T1000 (cell line): Measurements from ENCODE around the gene POLD1.
"Not testable (repeated sequence)": the region's sequence is repeated elsewhere in the genome, so short reads cannot be mapped to it uniquely, and the experiment has no call there.

Experiments used
- DNase-seq: peaks from one replicate; lab custom pipeline; 2025; ENCODE audit warnings: mixed read lengths; lab: John Stamatoyannopoulos, UW

Gene POLD1

DNA sequence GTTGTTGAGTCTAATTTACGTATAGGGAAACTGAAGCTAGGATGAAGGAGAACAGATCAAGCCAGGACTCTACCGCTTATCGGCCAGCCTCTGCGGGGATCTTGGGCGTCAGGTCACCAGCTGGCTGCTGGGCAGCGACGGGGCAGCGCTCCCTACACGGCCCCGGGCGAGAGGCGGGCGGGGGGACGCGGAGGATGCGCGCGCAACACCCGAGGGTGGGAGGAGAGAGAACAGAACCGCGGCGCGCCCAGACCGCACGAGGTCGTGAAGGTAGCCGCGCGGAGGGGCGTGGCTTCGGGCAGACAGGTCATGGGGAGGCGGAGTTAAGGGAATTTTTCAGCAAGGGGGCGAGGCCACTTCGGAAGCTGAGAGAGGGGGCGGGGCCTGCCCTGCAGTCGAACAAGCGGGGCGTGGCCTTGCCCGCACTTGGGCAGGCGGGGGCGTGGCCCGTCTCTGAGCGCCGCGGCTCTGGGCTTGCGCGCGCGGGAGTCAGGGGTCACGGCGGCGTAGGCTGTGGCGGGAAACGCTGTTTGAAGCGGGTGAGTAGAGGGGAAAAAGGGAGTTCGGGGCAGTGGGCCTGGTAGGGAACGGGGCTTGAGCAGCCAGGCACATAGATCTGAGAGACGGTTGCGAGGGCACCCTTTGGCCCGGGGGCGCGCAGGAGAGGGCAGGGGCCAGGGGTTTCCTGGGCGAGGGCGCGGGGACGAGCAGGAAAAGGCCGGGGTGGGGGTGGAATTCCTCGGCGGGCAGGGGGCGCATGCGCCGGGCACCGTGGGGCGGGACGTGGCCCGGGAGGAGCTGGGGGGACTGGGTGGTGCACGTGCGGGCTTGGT lies at the start of gene POLD1:
Gene POLD1 (plus strand): TSS at position 496 of the 833 bp plus-strand sequence. CDS start 14,505 bp downstream, outside the sequence.
- peak; percentile 97 for DNase-seq

DNA sequence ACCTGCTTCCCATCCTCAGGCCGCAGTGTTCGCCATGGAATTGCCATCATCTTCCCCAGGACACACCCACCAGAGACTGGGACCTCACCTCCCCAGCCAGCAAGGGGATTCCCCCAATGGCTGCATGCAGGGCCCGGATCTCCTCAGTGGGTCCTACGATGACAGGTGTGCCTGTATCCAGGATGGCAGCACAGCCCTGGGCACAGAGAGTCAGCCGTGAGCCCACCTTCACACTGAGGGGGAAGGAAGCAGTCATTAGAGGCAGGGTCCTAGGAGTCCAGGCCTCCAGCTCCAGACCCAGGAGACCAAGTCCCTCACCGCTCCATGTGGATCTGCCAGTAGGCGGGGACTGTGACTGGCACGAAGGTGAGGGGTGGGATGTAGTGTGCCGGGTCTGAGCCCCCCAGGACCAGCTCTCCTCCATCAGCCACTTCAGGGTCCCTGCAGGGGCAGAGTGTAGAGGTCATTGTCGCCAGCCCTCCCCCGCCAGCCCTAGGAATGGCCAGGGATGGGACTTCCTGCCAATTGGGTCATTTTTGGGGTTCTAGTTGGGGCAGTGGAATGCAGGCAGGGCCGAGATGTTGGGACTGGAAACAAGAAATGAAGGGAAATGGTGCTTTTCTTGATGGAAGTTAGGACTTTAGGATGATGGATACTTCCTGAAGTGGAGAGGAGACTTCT lies 49.3 kb upstream of the POLD1 start:
- no peak for DNase-seq

DNA sequence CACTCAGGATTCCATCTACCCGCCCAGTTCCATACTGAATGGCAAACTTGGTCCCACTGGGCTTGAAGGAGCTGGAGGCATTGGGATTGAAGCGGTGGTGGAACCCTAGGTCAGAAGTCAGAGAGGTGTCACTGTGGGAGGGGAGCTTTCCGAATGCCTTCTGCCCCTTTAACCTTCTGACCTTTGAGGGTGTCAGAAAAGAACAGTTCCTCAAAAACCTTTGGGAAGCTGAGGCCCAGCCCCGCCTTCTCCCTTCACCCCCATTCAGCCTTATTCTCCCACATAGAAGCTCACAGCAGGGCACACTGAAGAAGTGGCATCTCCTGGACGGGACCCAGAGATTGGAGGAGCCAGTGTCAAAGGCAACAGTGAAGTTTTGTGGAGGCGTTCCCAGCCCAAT lies 47.1 kb upstream of the POLD1 start:
- not testable (repeated sequence) for DNase-seq

DNA sequence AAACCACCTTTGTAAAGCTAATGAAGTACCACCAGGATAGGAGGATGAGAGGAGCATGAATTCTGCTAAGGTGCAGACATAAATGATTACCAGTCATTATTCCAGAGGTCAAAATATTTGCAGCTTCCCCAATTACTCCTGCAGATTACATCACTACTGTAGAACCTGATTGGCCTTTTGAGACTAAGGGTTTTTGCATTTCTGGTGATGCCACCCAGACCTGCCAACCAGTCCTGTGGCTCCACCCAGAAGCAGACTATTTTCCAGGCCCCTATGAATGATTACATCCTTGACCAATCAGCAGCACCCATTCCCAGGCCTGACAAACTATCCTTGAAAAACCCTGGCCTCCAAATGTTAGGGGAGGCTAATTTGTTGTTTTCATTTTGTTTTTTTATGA lies 43.8 kb upstream of the POLD1 start:
- no peak for DNase-seq

DNA sequence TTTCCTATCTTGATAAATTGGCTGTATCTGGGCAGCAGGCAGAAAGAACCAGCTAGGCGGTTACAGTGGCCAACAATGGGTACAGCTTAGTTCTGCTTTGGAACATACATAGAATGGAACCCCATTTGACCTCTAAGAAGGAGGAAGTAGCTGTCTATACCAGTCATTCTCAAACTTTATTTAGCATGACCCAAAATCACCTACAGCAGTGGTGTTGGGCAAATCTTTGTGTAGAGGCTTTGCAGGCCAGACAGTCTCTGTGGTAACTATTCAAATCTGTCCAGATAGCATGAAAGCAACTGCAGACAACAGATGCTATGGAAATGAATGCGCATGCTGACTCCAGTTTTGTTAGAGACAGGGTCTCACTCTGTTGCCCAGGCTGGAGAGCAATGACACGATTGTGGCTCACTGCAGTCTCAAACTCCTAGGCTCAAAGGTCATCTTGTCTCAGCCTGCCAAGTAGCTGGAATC lies 43.0 kb upstream of the POLD1 start:
- DNase-seq: no peak

DNA sequence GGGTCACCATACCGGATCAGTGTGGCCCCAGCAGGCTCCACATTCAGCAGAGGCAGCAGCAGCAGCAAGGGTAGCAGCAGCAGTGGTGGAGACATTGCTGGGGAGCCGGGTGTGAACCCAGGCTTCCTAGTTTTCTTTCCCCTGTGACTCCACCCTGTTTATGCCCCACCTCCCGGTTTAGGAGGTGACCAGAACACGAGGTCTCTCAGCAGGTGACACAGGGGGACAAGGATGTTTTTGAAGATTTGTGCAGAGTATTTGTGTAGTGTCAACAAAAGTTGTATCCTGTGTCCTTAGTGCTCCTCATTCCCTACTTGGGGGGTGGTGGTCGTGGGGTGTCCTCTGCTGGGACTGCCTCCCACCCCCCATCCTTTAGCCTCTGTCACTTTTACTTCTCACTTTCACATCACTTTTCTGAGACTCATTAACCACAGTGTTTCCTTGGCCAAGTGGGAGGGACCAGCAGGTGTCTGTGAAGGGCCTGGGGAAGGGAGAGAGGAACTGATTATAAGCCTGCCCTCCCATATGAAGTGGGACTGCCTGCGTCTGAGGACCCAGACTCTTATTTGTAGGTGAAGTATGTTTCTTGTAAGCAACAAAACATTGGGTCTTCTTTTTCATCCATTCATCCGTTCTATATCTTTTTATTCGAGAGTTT lies 39.4 kb upstream of the POLD1 start:
- no peak for DNase-seq

DNA sequence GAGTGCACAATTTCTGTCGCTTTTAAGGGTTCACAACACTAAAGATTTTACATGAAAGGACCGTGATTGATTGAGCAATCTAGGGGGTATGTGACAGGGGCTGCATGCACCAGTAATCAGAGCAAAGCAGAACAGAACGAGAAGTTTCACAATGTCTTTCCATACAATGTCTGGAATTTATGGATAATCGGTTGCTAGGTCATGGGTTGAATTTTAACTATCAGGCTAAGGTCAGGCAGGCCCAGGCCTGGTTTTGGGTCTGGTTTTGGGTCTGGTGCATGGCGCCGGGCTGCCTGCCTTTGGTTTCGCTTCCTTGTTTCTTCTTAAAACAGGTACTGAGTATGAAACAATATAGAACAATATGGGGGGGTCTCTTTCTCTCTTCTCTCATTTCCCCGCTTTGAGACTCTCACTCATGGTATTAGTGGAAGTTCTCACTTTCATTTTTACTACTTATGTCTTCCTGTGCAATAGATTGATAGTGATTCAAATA lies 37.0 kb upstream of the POLD1 start:
- DNase-seq: not testable (repeated sequence)

DNA sequence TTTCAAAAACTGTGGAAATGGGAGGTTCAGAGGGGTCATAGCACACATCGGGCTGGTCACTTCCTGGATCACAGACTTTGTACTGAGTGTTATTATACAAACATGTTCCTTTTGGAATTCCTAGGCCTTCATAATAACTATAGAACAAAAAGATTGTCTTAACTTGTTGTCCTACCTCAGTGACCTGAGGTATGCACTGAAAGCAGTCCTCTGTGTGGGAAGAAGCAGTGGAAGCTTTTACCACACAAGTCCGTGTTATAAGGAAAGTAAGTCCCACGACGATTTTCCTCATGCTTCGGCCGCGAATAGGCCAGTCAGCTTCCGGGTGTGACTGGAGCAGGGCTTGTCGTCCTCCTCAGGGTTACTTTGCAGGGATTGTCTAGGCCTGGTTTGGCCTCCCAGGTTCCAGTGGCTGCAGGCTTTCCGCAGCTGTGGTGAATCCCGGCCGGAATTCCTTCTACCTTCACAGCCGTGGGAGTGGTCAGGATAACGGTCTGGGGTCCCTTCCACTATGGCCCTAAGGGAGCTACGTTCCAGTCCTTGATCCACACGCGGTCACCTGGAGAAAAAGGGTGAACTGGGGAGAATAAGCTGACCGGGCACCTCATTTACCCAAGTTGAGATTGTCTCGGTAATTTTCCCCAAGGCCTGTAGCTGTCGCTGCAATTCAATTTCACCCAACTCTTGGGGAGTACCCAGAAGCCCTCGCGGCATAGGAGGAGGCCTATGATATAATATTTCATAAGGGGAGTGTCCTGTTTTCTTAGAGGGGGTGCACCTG lies 34.7 kb upstream of the POLD1 start:
- no peak for DNase-seq

DNA sequence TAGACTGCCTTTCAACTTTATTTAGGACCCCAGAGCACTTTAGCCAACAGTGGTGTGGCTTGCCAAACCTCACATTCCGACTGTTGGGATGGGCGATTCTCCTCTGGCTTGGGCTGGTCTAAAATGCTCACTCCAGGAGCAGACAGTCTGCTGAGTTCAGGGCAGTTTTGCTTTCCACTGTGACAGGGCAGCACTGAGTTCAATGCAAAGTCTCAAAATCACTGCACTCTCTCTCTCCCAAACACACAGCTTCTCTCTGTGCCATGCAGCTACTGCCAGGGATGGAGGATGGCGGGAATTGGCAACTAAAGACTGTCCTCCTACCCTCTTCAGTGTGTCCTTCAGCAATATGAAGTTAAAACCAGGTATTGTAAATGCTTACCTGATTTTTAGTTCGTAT lies 31.9 kb upstream of the POLD1 start:
- DNase-seq: no peak

DNA sequence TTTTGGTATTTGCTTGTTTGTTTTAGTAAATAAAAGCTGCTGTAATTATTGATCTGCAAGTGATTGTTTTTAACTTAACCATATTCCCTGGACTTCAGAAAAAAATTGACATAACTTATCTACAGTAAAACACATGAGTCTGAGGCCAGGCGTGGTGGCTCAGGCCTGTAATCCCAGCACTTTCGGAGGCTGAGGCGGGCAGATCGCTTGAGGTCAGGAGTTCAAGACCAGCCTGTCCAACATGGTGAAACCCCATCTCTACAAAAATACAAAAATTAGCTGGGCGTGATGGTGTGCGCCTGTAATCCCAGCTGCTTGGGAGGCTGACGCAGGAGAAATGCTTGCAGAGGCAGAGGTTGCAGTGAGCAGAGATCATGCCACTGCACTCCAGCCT lies 30.7 kb upstream of the POLD1 start:
- DNase-seq: not testable (repeated sequence)

DNA sequence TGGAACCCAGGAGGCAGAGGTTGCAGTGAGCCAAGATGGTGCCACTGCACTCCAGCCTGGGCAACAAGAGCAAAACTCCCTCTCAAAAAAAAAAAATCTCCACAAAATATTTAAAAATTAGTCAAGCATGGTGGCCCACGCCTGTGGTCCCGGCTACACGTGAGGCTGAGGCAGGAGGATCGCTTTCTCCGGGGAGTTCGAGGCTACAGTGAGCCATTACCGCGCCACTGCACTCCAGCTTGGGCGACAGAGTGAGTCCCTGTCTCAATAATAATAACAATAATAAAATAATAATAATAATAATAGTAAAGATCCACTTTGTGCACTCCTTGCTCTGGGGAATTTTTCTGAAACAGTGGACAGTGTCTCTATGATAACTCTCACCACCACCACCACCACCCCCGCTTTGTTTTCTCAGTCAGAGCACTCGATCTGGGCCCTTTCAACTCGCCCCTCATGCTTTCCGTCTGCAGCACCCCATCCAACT lies 27.4 kb upstream of the POLD1 start:
- DNase-seq: no peak

DNA sequence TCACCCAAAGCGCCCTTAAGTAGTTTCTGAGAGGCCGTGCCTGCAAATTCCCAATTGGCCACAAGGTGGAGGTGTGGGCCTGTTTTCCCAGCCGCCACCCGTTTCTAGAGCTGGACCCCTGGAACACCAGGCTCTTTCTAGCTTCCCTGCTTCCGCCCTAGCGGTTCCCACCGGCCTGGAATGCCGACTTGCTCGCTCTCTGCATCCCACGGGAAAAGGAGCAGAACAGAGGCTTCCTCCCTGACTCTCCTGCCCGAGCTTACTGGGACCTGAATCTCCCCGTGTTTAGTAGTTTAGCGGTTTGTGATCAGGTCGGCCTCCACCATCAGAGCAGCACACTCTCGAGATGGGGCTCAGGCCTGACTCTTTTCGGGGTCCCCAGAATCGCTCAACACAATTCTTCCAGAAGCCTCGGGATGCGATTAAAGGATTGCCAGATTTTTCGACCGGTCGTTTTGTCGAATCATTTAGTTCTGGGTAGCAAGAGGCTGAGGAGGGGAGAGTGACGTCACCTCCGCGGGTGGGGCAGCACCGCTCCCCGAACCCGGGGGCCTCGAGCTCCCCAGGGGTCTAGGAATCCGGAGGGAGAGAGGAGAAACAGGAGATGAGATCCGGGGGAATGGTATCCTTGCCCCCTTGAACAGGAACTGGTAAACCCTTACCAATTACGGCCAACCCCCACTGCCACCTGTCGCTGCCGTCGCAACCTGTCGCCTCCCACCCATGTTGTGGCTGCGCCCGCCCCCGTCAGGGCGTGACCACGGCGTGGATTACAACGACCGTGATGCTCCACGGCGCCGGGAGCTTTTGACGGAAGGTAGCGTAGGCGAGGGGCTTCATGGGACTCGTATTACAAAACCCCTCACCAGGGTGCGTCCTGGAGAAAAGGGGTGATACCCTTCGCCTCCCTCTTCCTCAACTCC lies 26.7 kb upstream of the POLD1 start:
- DNase-seq: peak; percentile 58

DNA sequence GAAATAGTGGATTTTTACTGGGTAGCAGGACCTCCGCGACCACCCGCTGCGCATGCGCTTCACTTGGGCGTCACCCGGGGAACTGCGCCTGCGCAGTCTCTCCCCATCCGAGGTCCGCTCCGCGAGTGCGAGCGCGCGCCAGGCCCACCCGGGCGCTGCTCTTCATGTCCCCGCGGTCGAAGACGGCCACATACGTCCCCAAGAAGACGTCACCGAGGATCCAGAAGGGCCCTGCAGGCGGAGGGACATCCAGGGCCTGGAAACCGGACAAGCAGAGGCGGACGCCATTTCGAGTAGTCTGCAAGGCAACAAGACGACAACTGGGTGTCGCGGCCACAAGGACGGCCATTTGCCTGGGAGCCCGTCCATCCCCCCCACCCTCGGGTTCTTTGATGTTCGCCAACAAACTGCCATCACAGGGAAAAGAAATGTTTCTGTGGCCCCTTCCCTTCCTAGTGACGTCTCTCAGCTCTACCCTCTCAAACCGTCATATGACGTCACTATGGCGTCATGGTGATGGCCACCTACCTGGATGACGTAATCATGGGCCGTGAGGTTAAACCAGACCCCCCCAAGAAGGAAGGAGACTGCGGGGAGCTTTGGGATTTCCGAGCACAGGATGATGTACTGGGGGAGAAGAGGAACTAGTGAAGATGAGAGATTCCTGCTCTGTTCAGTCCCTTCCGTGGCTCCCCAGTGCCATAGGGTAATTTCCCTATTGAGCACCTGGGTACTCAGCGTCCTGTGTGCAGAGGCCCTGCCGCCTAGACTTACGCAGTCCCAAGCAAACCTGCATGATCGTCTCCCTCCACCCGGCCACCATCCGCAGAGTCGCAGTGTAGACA lies 25.4 kb upstream of the POLD1 start:
- peak; percentile 47 for DNase-seq

DNA sequence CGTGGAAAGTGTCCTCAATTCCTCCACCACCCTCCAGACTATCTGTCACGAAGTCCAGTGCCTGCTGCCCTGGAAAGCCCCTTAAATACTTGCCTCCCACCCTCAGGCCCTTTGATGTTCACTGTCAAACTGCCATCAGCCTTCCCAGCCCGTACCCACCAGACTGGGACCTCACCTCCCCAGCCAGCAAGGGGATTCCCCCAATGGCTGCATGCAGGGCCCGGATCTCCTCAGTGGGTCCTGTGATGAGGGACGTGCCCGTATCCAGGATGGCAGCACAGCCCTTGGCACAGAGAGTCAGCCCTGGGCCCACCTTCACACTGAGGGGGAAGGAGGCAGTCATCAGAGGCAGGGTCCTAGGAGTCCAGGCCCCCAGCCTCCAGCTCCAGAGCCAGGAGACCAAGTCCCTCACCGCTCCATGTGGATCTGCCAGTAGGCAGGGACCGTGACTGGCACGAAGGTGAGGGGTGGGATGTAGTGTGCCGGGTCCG lies 24.8 kb upstream of the POLD1 start:
- DNase-seq: no peak

DNA sequence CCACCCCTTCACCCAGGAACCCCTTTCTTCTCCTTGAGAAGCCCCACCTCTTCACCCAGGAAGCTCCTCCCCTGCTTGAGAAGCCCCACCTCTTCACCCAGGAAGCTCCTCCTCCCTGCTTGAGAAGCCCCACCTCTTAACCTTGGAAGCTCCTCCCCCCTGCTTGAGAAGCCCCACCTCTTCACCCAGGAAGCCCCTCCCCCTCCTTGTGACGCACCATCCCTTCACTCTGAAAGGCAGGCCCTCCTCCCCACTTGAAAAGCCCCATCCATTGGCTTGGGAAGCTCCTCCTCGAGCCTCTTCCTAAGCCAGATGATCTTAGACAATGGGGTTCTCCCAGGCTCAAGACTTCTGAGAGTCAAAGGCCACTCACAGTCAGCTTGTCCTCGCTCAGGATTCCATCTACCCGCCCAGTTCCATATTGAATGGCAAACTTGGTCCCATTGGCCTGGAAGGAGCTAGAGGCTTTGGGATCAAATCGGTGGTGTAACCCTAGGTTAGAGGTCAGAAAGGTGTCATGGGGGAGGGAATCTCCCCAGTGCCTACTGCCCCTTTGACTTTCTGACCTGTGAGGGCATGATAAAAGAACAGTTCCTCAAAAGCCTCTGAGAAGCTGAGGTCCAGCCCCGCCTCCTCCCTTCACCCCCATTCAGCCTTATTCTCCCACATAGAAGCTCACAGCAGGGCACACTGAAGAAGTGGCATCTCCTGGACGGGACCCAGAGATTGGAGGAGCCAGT lies 22.7 kb upstream of the POLD1 start:
- DNase-seq: no peak

DNA sequence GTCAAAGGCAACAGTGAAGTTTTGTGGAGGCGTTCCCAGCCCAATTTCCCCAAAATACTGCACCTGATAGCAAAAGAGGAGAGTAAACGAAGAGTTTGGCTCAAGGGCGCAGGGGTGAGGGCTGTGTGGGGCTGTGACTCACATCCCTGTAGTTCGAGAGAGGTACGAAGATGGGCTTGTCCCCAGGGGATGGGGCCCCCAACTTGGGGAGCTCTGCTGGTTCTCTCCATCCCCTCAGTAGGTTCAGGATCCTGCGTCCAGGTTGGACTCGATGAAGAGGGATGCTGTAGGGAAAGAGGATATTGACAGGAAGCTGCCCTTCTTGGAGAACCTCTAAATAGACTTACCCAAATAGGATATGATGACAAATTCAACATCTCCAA lies 22.1 kb upstream of the POLD1 start:
- no peak for DNase-seq

DNA sequence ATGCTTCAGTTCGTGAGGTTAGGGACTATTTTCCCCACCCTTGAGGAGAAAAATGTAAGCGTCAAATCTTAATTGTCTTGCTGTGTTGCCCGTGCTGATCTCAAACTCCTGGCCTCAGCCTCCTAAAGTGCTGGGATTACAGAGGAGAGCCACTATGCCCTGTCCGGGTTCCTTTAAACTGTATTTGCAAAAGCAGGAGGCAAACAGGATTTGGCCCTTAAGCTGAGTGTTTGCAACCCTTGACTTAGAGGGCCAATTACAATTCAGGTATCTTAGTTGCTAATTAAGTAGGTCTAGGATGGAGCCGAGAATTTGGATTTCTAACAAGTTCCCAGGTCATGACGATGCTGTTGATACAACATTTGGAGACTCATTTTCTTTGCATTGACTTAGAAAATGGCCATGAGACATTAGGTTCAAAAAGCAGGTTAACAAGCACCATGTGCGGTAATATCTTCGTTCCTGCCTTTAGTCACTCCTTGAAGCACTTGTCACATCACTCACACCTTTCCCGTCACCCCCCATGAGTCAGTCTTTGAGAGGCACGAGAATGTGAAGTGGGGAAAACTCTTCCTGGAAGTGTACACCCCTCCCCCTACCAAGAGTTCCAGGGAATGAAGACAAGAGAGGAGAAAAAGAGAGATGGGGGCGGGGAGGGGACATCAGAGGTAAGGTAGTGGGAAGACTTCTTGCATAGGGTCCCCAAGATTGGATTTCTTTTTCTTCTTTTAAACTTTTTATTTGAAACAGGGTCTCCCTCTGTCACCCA lies 21.3 kb upstream of the POLD1 start:
- no peak for DNase-seq
